C4-2B (cell line): ENCODE results near the gene CWC15.
A peak's percentile ranks its signal among the peaks of the same experiment; 100 is the strongest.

Source experiments
- H3K27ac ChIP-seq: fragments of 450-650 bp; 2 replicates; pipeline ENCODE4 v1.5.1; 2017
- CTCF ChIP-seq: fragments of 450-650 bp; conservative IDR thresholded peaks from 2 replicates; pipeline ENCODE4 v1.5.1; 2017; ENCODE audit warnings: mild to moderate bottlenecking
- ZFX ChIP-seq: fragments of 450-650 bp; IDR thresholded peaks from 2 replicates; pipeline ENCODE4 v1.6.1; 2017

CWC15 gene

GRCh38 chr11:94997437-94997836 is 24.1 kb upstream of the CWC15 start:
- TF ChIP-seq ZFX (no peak), CTCF (peak; percentile 49)
- H3K27ac ChIP-seq = no peak overlapping the region

GRCh38 chr11:94993400-94993943 is 20.1 kb upstream of the CWC15 start:
- TF ChIP-seq CTCF = no peak
- TF ChIP-seq ZFX = no peak
- no peak overlapping the region for H3K27ac ChIP-seq

GRCh38 chr11:94988748-94989147 is 15.4 kb upstream of the CWC15 start:
- TF ChIP-seq ZFX (no peak), CTCF (no peak)
- no peak overlapping the region for H3K27ac ChIP-seq

GRCh38 chr11:94987378-94987777 is 14.0 kb upstream of the CWC15 start:
- no peak for TF ChIP-seq ZFX
- no peak for TF ChIP-seq CTCF
- H3K27ac ChIP-seq = no peak overlapping the region

GRCh38 chr11:94975599-94975998 is 2.2 kb upstream of the CWC15 start:
- TF ChIP-seq ZFX (no peak), CTCF (no peak)
- H3K27ac ChIP-seq = no peak overlapping the region

GRCh38 chr11:94974178-94974577 is 822 bp upstream of the CWC15 start:
- TF ChIP-seq ZFX (no peak), CTCF (no peak)
- no peak overlapping the region for H3K27ac ChIP-seq

- peak overlapping the region; percentile 80 for H3K27ac ChIP-seq
- TF ChIP-seq ZFX = no peak
- no peak for TF ChIP-seq CTCF
Measured at GRCh38 chr11:94972700-94973098, 657 bp downstream of the CWC15 start.
